Endothelial cell of umbilical vein (primary cell): ENCODE results near the gene EIF2AK3. TPM values are rescaled to one million over a fixed set of nuclear protein-coding genes. Genes with fewer than 3 reads are reported as not detected.

ENCODE experiments used
- BruUV-seq: library from RNA; stranded (reverse); fragments of 400-500 nt; replicated peaks from 2 replicates; lab custom pipeline; 2021; lab: Mats Ljungman, UMichigan
- CTCF ChIA-PET: fragments of 300-600, 350-600 bp; sonication (Branson Sonifier 250); formaldehyde crosslinking; loops from one replicate; lab custom pipeline; 2021; ENCODE audit warnings: antibody characterized with exemption, inconsistent platforms; lab: Charles Lee
- POLR2A ChIA-PET: fragments of 300-600, 350-600 bp; sonication (Branson Sonifier 250); formaldehyde crosslinking; loops from one replicate; lab custom pipeline; 2021; ENCODE audit warnings: antibody characterized with exemption, inconsistent platforms; lab: Charles Lee
- DNase-seq: peaks from one replicate; pipeline ENCODE4 v3.0.0-alpha.2; 2011; ENCODE audit warnings: low read depth, low spot score
- FAIRE-seq: peaks from 2 replicates; lab custom pipeline; 2011; peaks lifted over from hg19 to GRCh38; lab: Jason Lieb, UNC
- H2AFZ ChIP-seq: 2 replicates; pipeline ENCODE4 v1.6.0; 2012; ENCODE audit warnings: low read depth, low read length, control low read depth, inconsistent platforms
- H3K27ac ChIP-seq: 2 replicates; pipeline ENCODE4 v1.5.1; 2011; ENCODE audit warnings: low read depth, mild to moderate bottlenecking, control low read depth, low read length, moderate library complexity; ENCODE audit not compliant: insufficient read depth
- H3K27me3 ChIP-seq, 2 experiments: 2 replicates each; pipeline versions ENCODE4 v1.6.0 to v1.6.1; 2011; ENCODE audit warnings: low read length in 2 of 2, mixed read lengths in 1 of 2; ENCODE audit not compliant: control insufficient read depth in 2 of 2, insufficient read depth in 2 of 2
- H3K36me3 ChIP-seq, 2 experiments: 2 replicates in 1 of 2; 3 replicates in 1 of 2; pipeline ENCODE4 v1.5.1; 2011; ENCODE audit warnings: low read length in 2 of 2, mild to moderate bottlenecking in 1 of 2, moderate library complexity in 1 of 2; ENCODE audit not compliant: control insufficient read depth in 2 of 2, insufficient read depth in 2 of 2; ENCODE audit errors: extremely low read depth in 1 of 2
- H3K4me1 ChIP-seq: 3 replicates; pipeline ENCODE4 v1.5.1; 2011; ENCODE audit warnings: mild to moderate bottlenecking, low read length; ENCODE audit not compliant: control insufficient read depth, insufficient read depth; ENCODE audit errors: extremely low read depth
- H3K4me2 ChIP-seq: 2 replicates; pipeline ENCODE4 v1.6.1; 2011; ENCODE audit warnings: low read length, control low read depth, mixed read lengths; ENCODE audit not compliant: insufficient read depth
- H3K4me3 ChIP-seq, 3 experiments: fragments of 200-600 bp in 1 of 3; sonication (generic), shearing (Covaris generic) in 1 of 3; replicated peaks in 1 of 3; 2 replicates each; pipeline ENCODE4 v1.5.1; 2011 to 2016; ENCODE audit warnings: control low read depth in 3 of 3, low read length in 3 of 3, mild to moderate bottlenecking in 2 of 3, inconsistent platforms in 1 of 3, low read depth in 1 of 3, moderate library complexity in 1 of 3; ENCODE audit not compliant: insufficient read depth in 1 of 3
- H3K79me2 ChIP-seq: 2 replicates; pipeline ENCODE4 v1.6.0; 2012; ENCODE audit warnings: low read length, inconsistent platforms; ENCODE audit not compliant: control insufficient read depth, insufficient read depth
- H3K9ac ChIP-seq: replicated peaks from 2 replicates; pipeline ENCODE3; 2011; ENCODE audit warnings: low read length, control low read depth; ENCODE audit not compliant: insufficient read depth; ENCODE audit errors: extremely low read depth
- H3K9me1 ChIP-seq: replicated peaks from 3 replicates; pipeline ENCODE4 v1.6.0; 2011; ENCODE audit warnings: mild to moderate bottlenecking, low read length; ENCODE audit not compliant: control insufficient read depth, insufficient read depth; ENCODE audit errors: extremely low read depth
- H3K9me3 ChIP-seq: replicated peaks from 2 replicates; pipeline ENCODE4 v1.5.1; 2012; ENCODE audit warnings: low read length, inconsistent platforms; ENCODE audit not compliant: control insufficient read depth, insufficient read depth
- H4K20me1 ChIP-seq: replicated peaks from 2 replicates; pipeline ENCODE3; 2011; ENCODE audit warnings: mild to moderate bottlenecking, low read length; ENCODE audit not compliant: control insufficient read depth, insufficient read depth; ENCODE audit errors: extremely low read depth
- CTCF ChIP-seq, 2 donors: IDR thresholded peaks; 1 replicate in 1 of 2; 2 replicates in 1 of 2; pipeline ENCODE4 v1.5.1; 2011; ENCODE audit warnings: low read length in 2 of 2, mild to moderate bottlenecking in 2 of 2, moderate library complexity in 2 of 2, control low read depth in 1 of 2, inconsistent platforms in 1 of 2, low read depth in 1 of 2; ENCODE audit not compliant: insufficient read depth in 1 of 2; ENCODE audit errors: extremely low read depth in 1 of 2
- EZH2 ChIP-seq: IDR thresholded peaks from 2 replicates; pipeline ENCODE4 v1.6.1; 2012; ENCODE audit warnings: borderline replicate concordance, low read depth, mild to moderate bottlenecking, moderate library complexity, low read length, inconsistent platforms; ENCODE audit not compliant: severe bottlenecking
- FOS ChIP-seq: IDR thresholded peaks from 2 replicates; pipeline ENCODE4 v1.6.1; 2011; ENCODE audit warnings: mild to moderate bottlenecking, low read length, moderate library complexity, borderline replicate concordance; ENCODE audit not compliant: insufficient read depth
- GATA2 ChIP-seq: IDR thresholded peaks from 2 replicates; pipeline ENCODE4 v1.7.0; 2011; ENCODE audit warnings: low read depth, mild to moderate bottlenecking, moderate library complexity, mixed read lengths, low read length; ENCODE audit not compliant: insufficient read length, insufficient read depth
- JUN ChIP-seq: IDR thresholded peaks from 2 replicates; pipeline ENCODE4 v1.6.1; 2011; ENCODE audit warnings: borderline replicate concordance, low read depth; ENCODE audit not compliant: insufficient read length, insufficient read depth
- MAX ChIP-seq: IDR thresholded peaks from 2 replicates; pipeline ENCODE4 v1.6.1; 2011; ENCODE audit not compliant: insufficient read depth, insufficient read length
- MYC ChIP-seq: IDR thresholded peaks from one replicate; pipeline ENCODE4 v1.6.1; 2011; ENCODE audit warnings: mild to moderate bottlenecking, low read depth, low read length
- POLR2A ChIP-seq: IDR thresholded peaks from 2 replicates; pipeline ENCODE4 v1.6.1; 2012; ENCODE audit warnings: low read depth, mild to moderate bottlenecking, control low read depth, low read length
- POLR2AphosphoS5 ChIP-seq: IDR thresholded peaks from 2 replicates; pipeline ENCODE4 v1.6.1; 2012; ENCODE audit warnings: low read depth, mild to moderate bottlenecking, control low read depth, low read length, moderate library complexity; ENCODE audit not compliant: insufficient read depth
- dilution Hi-C: fragments of 300-500 bp; cut with MboI; formaldehyde crosslinking; loops from one replicate; pipeline ENCODE4 v1.15.0; 2019; ENCODE audit warnings: low sequenced_read_pairs; ENCODE audit not compliant: extremely low pct_ligation_motif_present
- intact Hi-C: fragments of 100-400 bp; cut with micrococcal nuclease; formaldehyde crosslinking; loops from one replicate; pipeline ENCODE4 v1.10.0; 2022
- polyA plus RNA-seq, 4 experiments: library from polyadenylated mRNA; depleted of rRNA in 3 of 4; stranded (reverse) in 3 of 4; unstranded in 1 of 4; fragments of >200 nt; gene quantifications; 2 replicates each; pipeline versions ENCODE4 v1.2.1 to v1.2.3, GENCODE V29; 2011 to 2012; ENCODE audit warnings: missing spikeins in 1 of 4
- total RNA-seq: library from RNA; stranded (reverse); gene quantifications from 2 replicates; pipeline ENCODE4 v1.2.3, GENCODE V29; 2021

The EIF2AK3 gene
- total and polyA plus RNA-seq, 2 donors (not counting 3 experiments of a cell fraction or from before 2014, with no cell fraction given), result 5.3 to 17.3 TPM

GRCh38 chr2:88667219-88667618 is 40.0 kb upstream of the EIF2AK3 start:
- Histone ChIP-seq H3K27me3 (peaks cover 5 to 9% of the 10 kb centered on the region in 2 experiments), H3K9me1 (no peaks in the 10 kb centered on the region), H3K9me3 (no peaks in the 10 kb centered on the region), H3K4me1 (no peaks in the 10 kb centered on the region), H3K4me2 (no peak overlapping the region), H2AFZ (no peak overlapping the region), H3K79me2 (no peaks in the 10 kb centered on the region), H3K27ac (no peak overlapping the region), H3K9ac (no peak overlapping the region), H3K36me3 (no peaks in the 10 kb centered on the region), H3K4me3 (no peak overlapping the region), H4K20me1 (no peaks in the 10 kb centered on the region)
- TF ChIP-seq GATA2 (no peak), JUN (no peak), POLR2AphosphoS5 (no peak), EZH2 (no peak), POLR2A (no peak), MAX (no peak)
- POLR2A ChIA-PET, result no interaction called here
- DNase-seq (no peak), FAIRE-seq (no peak)
- dilution Hi-C loops (loop anchor here (25.0 kb wide), 1 partner anchor 105 kb away; no protein-coding TSS in a partner anchor), intact Hi-C loops (no loop called here)
- CTCF ChIA-PET, result interaction anchor here (1.0 to 12.4 kb wide), 5 partner anchors 9 to 477 kb away, joined by 4 to 378 read pairs (median 15); no protein-coding TSS in a partner anchor
- BruUV-seq, result no TSS peak

- Histone ChIP-seq H3K27me3 (peaks cover 5 to 9% of the 10 kb centered on the region in 2 experiments), H2AFZ (no peak overlapping the region), H4K20me1 (no peaks in the 10 kb centered on the region), H3K4me1 (no peaks in the 10 kb centered on the region), H3K4me2 (no peak overlapping the region), H3K27ac (no peak overlapping the region), H3K9me1 (no peaks in the 10 kb centered on the region), H3K79me2 (no peaks in the 10 kb centered on the region), H3K4me3 (no peak overlapping the region), H3K36me3 (no peaks in the 10 kb centered on the region), H3K9ac (no peak overlapping the region), H3K9me3 (no peaks in the 10 kb centered on the region)
- TF ChIP-seq MAX (no peak), CTCF (IDR thresholded peaks at IDR 0.05; ENCODE audit: extremely low read depth in 1 of 2, insufficient read depth in 1 of 2, low read depth in 1 of 2, low read length in 2 of 2) (no peak), MYC (no peak), POLR2AphosphoS5 (no peak), EZH2 (no peak), FOS (no peak), POLR2A (no peak)
- FAIRE-seq, result no peak
- dilution Hi-C loops (loop anchor here (25.0 kb wide), 1 partner anchor 104 kb away; no protein-coding TSS in a partner anchor), intact Hi-C loops (no loop called here)
- no peak for DNase-seq
- no TSS peak for BruUV-seq
- ChIA-PET CTCF (interaction anchor here (12.4 kb wide), 1 partner anchor 79 kb away, joined by 378 read pairs; no protein-coding TSS in a partner anchor), POLR2A (no interaction called here)
These were observed 39.3 kb upstream of the EIF2AK3 start for GRCh38 chr2:88666576-88666975.
